Adipocyte (in vitro differentiated cells): ENCODE measurements around the gene DAD1.

Experiments
- DNase-seq: peaks from one replicate; pipeline ENCODE4 v3.0.0-alpha.2; 2015; ENCODE audit warnings: low read depth
- H3K27me3 ChIP-seq: replicated peaks from 2 replicates; pipeline ENCODE4 v1.7.0; 2013; ENCODE audit warnings: mild to moderate bottlenecking, low read length, moderate library complexity; ENCODE audit not compliant: control insufficient read depth, insufficient read depth
- H3K36me3 ChIP-seq: 2 replicates; pipeline ENCODE4 v1.7.0; 2013; ENCODE audit warnings: low read length, mild to moderate bottlenecking, moderate library complexity; ENCODE audit not compliant: control insufficient read depth, insufficient read depth, severe bottlenecking
- H3K4me1 ChIP-seq: 2 replicates; pipeline ENCODE4 v1.7.0; 2013; ENCODE audit warnings: mild to moderate bottlenecking, low read length, moderate library complexity; ENCODE audit not compliant: control insufficient read depth, insufficient read depth
- H3K4me3 ChIP-seq: 2 replicates; pipeline ENCODE4 v1.7.0; 2013; ENCODE audit warnings: mild to moderate bottlenecking, low read length, moderate library complexity
- H3K9ac ChIP-seq: 2 replicates; pipeline ENCODE4 v1.7.0; 2013; ENCODE audit warnings: mild to moderate bottlenecking, low read length, moderate library complexity
- H3K9me3 ChIP-seq: 2 replicates; pipeline ENCODE4 v1.7.0; 2013; ENCODE audit warnings: mild to moderate bottlenecking, low read length, moderate library complexity; ENCODE audit not compliant: control insufficient read depth

DAD1 gene

DNA sequence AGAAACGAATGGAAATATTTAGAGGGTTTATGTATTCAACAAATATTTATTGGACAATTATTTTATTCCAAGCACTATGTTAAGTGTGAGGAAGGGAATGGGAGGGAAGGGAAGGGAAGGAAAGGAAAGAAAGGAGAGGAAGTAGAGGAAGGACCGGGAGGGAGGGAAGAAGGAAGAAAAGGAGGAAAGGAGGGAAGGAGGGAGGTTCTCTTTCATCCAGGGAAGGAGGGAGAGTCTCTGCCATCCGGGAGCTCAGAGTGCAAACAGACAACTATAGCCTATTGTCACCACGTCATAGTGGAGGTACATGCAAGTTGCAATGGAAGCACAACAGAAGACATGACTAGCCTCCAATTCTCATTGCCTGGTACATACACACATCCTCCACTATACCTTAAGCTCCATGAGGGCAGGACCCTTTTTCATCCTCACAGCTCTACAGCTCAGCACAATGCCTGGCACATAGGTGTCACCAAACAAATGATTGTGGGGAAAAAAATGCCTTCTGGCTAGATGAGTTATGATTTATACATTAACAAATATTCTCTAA lies 48.1 kb downstream of the DAD1 start:
- Histone ChIP-seq H3K36me3 (no peaks in the 10 kb centered on the region), H3K4me3 (no peak overlapping the region), H3K9me3 (no peaks in the 10 kb centered on the region), H3K4me1 (peaks cover 35% of the 10 kb centered on the region), H3K27me3 (no peaks in the 10 kb centered on the region), H3K9ac (no peak overlapping the region)
- DNase-seq: no peak

DNA sequence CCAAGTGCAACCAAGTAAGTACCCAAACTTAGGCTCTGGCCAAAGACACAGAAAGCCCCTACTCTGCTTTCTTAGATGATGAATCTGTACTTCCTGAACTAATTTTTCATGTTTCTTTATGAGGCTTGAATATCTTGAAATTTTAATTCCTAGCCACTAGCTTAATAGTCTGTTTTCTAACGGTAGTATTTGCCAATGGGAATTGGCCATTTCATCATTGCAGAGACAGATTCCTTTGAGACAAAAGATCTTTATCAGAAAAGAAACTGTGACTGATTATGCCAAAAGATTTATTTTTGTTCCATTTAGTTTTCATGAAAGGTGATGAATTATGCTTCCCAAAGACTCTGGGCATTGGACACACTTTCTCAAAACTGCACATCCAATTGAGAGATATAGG lies 48.7 kb downstream of the DAD1 start:
- no peak overlapping the region for H3K4me3 ChIP-seq
- H3K4me1 ChIP-seq: peaks cover 34% of the 10 kb centered on the region
- H3K36me3 ChIP-seq: no peaks in the 10 kb centered on the region
- H3K27me3 ChIP-seq: no peaks in the 10 kb centered on the region
- no peaks in the 10 kb centered on the region for H3K9me3 ChIP-seq
- H3K9ac ChIP-seq: no peak overlapping the region
- DNase-seq: no peak

- no peaks in the 10 kb centered on the region for H3K36me3 ChIP-seq
- H3K27me3 ChIP-seq: no peaks in the 10 kb centered on the region
- no peak for DNase-seq
- H3K9ac ChIP-seq: no peak overlapping the region
- H3K4me3 ChIP-seq: no peak overlapping the region
- H3K9me3 ChIP-seq: no peaks in the 10 kb centered on the region
- peaks cover 34% of the 10 kb centered on the region for H3K4me1 ChIP-seq
These were observed 49.2 kb downstream of the DAD1 start for GRCh38 chr14:22539831-22540230.

DNA sequence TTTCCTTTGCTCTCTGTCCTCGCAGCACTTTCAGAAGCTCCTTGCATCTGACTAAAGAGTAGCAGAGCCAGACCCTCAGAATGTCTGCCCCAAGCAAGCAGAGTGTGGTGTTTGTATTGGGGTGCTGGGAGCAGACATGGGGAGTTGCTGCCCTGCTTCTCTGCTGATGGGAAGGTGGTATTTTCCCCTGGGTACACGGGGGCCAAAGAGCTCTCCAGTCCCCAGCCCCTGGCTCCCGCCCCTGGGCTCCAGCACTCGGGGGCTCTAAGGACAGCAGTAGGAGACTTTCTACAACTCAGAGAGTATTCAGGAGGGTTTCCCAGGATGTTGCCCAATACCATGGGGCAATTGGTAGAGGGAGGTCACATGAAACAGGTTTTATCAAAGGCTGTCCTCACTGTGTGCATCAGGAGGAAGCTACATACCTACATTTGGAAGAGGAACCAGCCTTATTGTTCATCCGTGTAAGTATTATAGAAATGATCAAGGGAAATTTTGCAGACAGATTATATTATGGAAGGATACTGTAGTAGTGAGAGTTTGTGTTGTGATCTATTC lies 50.3 kb downstream of the DAD1 start:
- H3K4me1 ChIP-seq: peaks cover 34% of the 10 kb centered on the region
- no peak for DNase-seq
- H3K27me3 ChIP-seq: no peaks in the 10 kb centered on the region
- no peak overlapping the region for H3K9ac ChIP-seq
- H3K4me3 ChIP-seq: no peak overlapping the region
- H3K9me3 ChIP-seq: no peaks in the 10 kb centered on the region
- H3K36me3 ChIP-seq: no peaks in the 10 kb centered on the region

GRCh38 chr14:22537436-22538310 lies 51.4 kb downstream of the DAD1 start:
- Histone ChIP-seq H3K36me3 (no peaks in the 10 kb centered on the region), H3K4me3 (no peak overlapping the region), H3K9ac (peak overlapping the region; percentile 13), H3K27me3 (no peaks in the 10 kb centered on the region), H3K9me3 (no peaks in the 10 kb centered on the region), H3K4me1 (peaks cover 40% of the 10 kb centered on the region)
- no peak for DNase-seq

DNA sequence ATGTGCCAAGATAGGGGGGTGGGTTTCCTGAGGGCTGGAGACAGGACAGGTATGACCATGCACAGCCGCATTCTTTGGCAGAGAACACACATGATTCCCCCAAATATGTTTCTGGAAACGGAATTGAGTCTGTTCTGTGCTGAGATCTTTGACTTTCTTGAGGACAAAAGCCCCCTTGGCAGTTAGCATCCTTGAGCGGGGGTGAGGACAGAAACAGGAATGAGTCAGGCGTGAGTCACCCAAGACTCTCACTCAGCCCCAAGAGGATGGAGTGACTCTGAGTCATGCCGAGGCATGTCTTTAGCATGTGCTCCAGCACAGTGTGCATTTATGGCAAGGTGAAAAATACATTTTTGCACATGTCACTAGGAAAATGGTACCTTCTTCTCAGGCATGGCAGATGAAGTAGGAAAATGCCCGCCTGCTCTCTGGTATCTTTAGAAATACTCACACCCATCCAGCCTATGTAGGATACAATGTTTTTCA lies 52.1 kb downstream of the DAD1 start:
- no peaks in the 10 kb centered on the region for H3K9me3 ChIP-seq
- H3K4me1 ChIP-seq: peaks cover 47% of the 10 kb centered on the region
- H3K27me3 ChIP-seq: no peaks in the 10 kb centered on the region
- H3K36me3 ChIP-seq: no peaks in the 10 kb centered on the region
- peak overlapping the region; percentile 13 for H3K9ac ChIP-seq
- peak overlapping the region; percentile 2 for H3K4me3 ChIP-seq
- peak; percentile 94 for DNase-seq

- no peaks in the 10 kb centered on the region for H3K36me3 ChIP-seq
- H3K27me3 ChIP-seq: no peaks in the 10 kb centered on the region
- no peak overlapping the region for H3K9ac ChIP-seq
- no peak for DNase-seq
- no peaks in the 10 kb centered on the region for H3K9me3 ChIP-seq
- H3K4me1 ChIP-seq: peaks cover 47% of the 10 kb centered on the region
- no peak overlapping the region for H3K4me3 ChIP-seq
These were observed 53.1 kb downstream of the DAD1 start for GRCh38 chr14:22535916-22536315.

DNA sequence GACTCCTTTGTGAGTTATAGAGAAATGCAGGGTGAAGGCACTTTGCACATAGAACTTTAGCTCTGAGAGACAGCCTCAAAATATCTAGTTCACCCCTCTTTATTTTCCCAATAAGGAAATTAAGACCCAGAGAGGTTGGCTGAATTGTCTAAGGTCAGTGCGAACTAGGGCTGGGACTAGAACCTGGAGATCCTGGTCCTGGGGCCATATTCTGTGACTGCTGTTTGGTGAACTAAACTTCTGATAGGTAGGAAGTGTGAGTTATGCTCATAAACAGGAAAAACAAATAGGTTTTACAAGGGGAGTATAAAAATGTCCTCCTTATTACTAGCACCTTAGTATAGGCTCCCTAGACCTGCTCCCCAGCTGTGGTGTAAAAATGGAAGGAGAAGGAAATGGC lies 53.9 kb downstream of the DAD1 start:
- no peak overlapping the region for H3K9ac ChIP-seq
- DNase-seq: no peak
- H3K27me3 ChIP-seq: no peaks in the 10 kb centered on the region
- no peak overlapping the region for H3K4me3 ChIP-seq
- peaks cover 43% of the 10 kb centered on the region for H3K4me1 ChIP-seq
- no peaks in the 10 kb centered on the region for H3K9me3 ChIP-seq
- no peaks in the 10 kb centered on the region for H3K36me3 ChIP-seq

DNA sequence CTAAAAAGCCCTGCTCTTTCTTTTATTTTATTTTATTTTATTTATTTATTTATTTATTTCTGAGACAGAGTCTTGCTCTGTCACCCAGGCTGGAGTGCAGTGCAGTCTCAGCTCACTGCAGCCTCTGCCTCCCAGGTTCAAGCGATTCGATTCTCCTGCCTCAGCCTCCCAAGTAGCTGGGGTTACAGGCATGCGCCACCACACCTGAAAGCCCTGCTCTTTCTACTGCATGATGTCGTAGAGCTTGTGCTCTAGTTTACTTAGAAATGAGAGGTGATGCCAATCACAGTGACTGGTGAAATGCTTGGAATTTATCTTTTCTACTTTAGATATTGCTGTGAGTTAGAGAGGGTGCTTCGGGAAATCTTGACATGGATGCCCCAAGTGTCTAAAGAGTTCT lies 54.5 kb downstream of the DAD1 start:
- DNase-seq: no peak
- Histone ChIP-seq H3K4me1 (peaks cover 41% of the 10 kb centered on the region), H3K36me3 (no peaks in the 10 kb centered on the region), H3K9ac (no peak overlapping the region), H3K4me3 (no peak overlapping the region), H3K9me3 (no peaks in the 10 kb centered on the region), H3K27me3 (no peaks in the 10 kb centered on the region)

DNA sequence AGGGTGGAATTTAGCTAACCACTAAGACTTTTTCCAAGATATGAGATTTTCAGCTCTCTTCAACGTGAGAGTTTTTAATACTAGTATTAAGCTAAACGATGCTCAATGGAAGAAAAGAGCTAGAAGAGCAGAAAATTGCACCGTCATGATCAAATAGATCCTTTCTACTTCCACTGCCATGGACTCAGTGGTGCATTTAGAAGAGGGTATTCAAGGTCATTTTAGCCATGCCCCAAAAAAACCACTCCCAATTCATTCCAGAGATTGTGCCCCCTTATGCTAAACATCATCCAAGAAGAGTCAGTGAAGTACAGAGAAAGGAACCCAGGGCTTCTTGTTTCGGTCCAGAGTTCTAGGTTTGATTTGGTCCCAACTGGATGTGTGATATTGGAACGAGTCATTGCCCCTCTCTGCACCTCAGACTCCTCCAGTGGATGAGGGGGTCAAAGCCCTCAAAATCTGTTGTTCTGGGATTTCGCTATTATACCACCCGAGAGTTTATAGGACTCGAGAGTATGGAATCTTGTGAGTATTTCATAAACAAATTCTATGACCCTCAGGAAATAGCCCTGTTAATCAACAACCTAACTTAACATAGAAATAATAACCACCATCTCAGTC lies 55.2 kb downstream of the DAD1 start:
- H3K36me3 ChIP-seq: no peaks in the 10 kb centered on the region
- peaks cover 41% of the 10 kb centered on the region for H3K4me1 ChIP-seq
- no peak overlapping the region for H3K9ac ChIP-seq
- no peak overlapping the region for H3K4me3 ChIP-seq
- no peaks in the 10 kb centered on the region for H3K9me3 ChIP-seq
- DNase-seq: no peak
- no peaks in the 10 kb centered on the region for H3K27me3 ChIP-seq

DNA sequence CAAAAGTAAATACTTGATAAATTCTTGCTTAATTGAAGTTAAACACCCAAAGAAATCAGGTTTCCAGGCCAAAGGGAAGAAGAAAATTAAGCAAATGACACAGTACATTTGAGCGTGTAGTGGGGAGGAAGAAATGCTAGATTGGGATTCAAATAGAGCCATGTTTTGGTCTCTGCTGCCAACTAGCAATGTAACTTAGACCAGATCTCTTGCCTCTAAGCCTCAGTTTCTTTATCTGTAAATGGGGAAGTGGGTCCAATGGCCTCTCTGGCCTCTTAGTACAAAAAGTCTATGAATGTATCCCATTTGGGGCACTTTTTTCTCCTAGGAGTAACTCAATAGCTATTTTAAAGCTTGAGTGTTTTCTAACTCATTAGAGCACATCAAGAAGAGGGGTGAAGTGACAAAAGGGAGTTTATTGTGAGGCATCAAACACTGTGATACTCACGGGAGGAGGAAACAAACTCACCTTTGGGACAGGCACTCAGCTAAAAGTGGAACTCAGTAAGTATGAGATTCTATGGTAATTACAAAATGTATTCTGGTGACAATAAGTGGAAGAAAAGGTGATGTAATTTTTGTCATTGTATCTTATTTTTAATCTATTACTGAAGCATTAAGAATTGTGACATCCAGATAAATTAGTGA lies 55.8 kb downstream of the DAD1 start:
- no peaks in the 10 kb centered on the region for H3K27me3 ChIP-seq
- H3K4me1 ChIP-seq: peaks cover 35% of the 10 kb centered on the region
- H3K4me3 ChIP-seq: peak overlapping the region; percentile 3
- H3K9me3 ChIP-seq: no peaks in the 10 kb centered on the region
- H3K9ac ChIP-seq: peak overlapping the region; percentile 2
- no peaks in the 10 kb centered on the region for H3K36me3 ChIP-seq
- DNase-seq: no peak
